Left ventricle myocardium superior (tissue), 1 donor: ENCODE results near the gene PTGR2. TPM values are rescaled to one million over a fixed set of nuclear protein-coding genes. Genes with fewer than 3 reads are reported as not detected.

ENCODE experiments used
- total RNA-seq: library from RNA; stranded (reverse); fragmentation: NEBNext Ultra II Directional; extraction: Animal tissue kit (Norgen Biotek cat#: 25700); gene quantifications from one replicate; pipeline ENCODE4 v1.2.1, GENCODE V29; 2021
- donor health status: DM: no; HTN: yes; CAD: no; lungs with severe emphysema.

The PTGR2 gene
- total RNA-seq, 1 donor from 2014 or later = 38.4 TPM

Other genes with a start within 250 kb of the PTGR2 start
- not detected for gene ACOT6, start 239.3 kb upstream of the PTGR2 start, total RNA-seq
- 12.0 TPM for gene DNAL1, start 206.8 kb upstream of the PTGR2 start, total RNA-seq
- 13.9 TPM for gene PNMA1, start 137.4 kb upstream of the PTGR2 start, total RNA-seq
- gene ZNF410, start 35.0 kb downstream of the PTGR2 start, total RNA-seq = 18.5 TPM
- gene FAM161B, start 98.3 kb downstream of the PTGR2 start, total RNA-seq = 3.8 TPM
- 50.7 TPM for gene COQ6, start 98.5 kb downstream of the PTGR2 start, total RNA-seq
- gene ENTPD5, start 167.5 kb downstream of the PTGR2 start, total RNA-seq = 6.9 TPM
- 2.5 TPM for gene BBOF1, start 167.5 kb downstream of the PTGR2 start, total RNA-seq
- gene ALDH6A1, start 232.6 kb downstream of the PTGR2 start, total RNA-seq = 59.8 TPM
- 6.9 TPM for gene LIN52, start 233.1 kb downstream of the PTGR2 start, total RNA-seq